ENCODE results near the gene TMEM86B.

The TMEM86B gene

GRCh38 chr19:55256562-55257460 is 28.2 kb upstream of the TMEM86B start:
- no peak for DNase-seq

DNA sequence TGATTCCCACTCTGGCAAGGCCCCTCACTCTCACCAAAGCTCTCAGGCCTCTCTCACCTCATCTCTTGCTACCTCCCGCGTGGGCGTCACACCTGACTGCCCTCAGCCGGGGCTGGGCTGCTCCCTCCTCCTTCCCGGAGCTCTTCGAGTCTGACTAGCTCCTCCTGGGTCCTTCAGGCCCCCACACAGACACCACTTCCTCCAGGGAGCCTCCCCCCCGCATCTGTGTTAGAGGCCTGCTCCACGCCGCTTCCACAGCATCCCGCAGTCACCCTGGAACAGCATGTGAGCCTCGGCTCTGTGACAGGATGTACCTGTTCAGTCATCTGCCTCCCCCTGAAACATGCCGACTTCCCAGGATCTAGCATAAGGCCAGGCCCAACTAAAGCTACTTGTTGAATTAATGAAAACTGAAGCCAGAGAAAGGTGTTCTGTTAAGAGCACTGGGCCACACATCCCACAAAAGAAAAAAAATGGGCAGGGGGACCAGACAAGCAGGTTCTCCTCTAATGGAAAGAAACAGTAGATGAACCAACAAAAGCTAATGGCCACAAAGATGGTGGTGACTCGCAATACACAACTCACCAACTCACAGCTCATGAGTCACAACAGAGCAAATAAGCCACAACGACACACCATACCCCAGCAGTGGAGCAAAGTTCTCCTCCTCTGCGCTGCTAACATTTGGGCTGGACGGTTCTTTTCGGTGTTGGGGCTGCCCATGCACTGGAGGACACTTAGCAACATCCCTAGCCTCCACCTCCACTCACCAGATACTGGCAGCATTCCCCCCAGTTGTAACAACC is 27.3 kb upstream of the TMEM86B start:
- peak; percentile 48 to 56 for DNase-seq

- DNase-seq = no peak
Observed at GRCh38 chr19:55254625-55254977, 26.0 kb upstream of the TMEM86B start.

DNA sequence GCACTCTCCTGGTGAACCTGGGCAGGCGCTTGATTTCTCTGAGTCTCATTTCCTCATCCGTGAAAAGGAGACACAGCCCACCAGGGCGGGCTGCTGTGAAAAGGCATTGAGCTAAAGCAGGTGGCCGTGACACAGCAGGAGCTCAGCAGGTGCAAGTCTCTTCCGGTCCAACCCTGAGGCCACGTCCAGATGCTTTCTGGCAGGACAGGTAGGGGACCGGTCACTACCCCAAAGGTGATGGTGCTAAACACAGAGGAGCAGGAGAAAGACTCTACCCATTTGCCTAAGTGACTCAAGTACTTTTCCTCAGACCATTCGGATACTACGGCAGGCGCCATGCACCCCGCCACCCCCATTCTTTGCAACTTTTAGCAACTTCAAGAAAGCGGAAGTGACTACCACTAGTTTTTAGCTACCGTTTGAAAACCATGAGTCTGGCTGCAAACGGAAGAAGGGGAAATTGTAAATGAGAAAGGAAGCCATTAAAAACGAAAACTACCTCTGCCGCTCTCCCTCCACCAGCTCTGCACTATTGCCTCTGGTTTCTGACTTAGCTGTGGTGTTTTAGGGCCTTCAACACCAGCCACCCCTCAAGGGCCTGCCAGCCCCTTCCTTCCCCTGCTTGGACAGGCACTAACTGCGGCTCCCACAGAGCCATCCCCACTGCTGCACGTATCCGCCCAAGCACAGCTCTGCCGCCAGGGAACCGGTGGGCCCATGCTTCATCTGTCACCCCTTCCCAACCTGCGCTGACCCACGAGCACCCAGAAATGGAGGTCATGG is 25.5 kb upstream of the TMEM86B start:
- DNase-seq = peak; percentile 72 to 73

DNA sequence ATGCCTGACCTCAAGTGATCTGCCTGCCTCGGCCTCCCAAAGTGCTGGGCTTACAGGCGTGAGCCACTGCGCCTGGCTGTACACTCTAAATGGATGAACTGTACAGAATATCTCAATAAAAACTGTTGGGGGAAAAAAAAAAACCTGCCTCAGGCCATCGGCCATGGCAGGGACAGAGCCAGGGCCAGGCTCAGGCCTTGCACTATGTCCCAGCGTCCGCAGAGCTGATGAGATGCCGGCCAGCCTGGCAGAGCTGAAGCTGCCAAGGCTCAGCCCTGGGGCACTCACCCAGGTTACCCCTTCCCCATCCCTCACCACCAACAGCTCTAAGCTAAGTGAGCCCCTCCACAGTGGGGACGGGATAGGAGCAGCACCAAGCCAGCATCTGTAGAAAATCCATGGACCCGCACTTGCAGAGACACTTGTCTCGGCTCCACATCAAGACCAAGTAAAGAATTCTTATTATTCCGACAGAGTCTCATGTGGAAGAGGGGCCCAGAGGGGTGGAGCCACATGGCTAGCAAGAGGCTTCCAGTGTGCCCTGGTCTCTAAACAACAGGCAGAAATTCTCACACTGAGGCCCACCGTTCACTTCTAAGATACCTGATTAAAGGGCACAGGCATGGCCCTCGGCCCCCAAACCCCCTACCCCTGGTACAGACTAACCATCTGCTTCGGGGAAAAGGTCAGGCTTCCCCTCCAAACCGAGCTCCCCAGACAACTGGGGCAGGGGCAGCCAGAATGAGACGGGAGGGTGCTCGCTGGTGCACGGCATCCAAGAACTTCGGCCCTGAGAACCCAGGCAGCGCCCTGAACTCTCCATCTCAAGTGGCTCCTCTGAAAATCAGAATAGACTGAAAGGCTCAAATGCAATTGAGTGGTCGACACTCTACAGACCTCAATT is 24.4 kb upstream of the TMEM86B start:
- DNase-seq = no peak

- peak; percentile 47 to 51 for DNase-seq
Observed at GRCh38 chr19:55251341-55252081, 22.9 kb upstream of the TMEM86B start.

- DNase-seq = no peak
Observed at GRCh38 chr19:55250262-55251036, 21.9 kb upstream of the TMEM86B start.

- no peak for DNase-seq
Observed at GRCh38 chr19:55249841-55250240, 21.3 kb upstream of the TMEM86B start.

GRCh38 chr19:55248704-55249103 is 20.1 kb upstream of the TMEM86B start:
- DNase-seq = no peak

DNA sequence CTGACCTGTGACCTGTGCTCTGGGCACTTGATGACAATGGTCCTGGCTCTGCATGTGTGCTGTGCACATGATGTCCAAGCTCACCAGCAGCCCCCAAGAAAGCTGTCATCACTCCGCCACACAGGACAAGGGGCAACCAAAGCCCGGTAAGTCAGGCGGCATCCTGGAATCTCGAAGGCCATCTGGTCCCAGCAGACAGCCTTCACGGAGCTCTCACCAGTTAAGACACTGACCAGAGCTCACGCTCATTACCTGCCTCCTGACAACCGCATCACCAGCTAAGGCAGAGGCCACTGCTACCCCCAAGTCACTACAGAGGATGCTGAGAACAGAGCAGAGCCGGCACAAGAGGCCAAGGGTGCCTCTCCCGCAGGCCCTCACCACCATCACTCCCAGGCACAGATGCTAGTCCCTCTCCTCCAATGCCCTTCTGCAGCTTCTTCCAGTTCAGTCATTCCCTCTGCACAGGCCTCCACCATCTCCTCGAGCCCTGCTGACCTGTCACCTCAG is 19.7 kb upstream of the TMEM86B start:
- no peak for DNase-seq

DNA sequence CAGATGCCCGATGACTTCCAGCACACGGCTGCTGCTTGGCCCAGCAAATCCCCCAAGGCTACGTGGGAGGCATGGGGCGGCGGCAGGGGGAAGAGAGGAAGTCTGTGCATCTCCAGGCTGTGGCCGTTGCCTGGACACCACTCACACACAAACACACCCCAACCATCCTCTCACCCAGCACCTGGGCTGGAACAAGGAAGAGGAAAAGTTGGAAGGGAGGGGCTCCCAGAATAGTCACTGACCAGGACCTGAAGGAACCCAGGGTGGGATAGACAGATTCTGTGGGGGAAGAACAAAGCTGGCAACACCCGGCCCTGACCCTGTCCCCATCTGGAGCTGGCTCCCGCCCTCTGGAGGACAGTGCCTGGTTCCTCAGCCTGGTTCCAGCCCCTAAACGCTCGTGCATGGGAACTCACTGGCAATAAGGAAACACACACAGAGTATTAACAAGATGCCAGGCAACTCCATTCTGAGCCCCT is 19.1 kb upstream of the TMEM86B start:
- no peak for DNase-seq

- DNase-seq = no peak
Observed at GRCh38 chr19:55246462-55247451, 18.2 kb upstream of the TMEM86B start.

DNA sequence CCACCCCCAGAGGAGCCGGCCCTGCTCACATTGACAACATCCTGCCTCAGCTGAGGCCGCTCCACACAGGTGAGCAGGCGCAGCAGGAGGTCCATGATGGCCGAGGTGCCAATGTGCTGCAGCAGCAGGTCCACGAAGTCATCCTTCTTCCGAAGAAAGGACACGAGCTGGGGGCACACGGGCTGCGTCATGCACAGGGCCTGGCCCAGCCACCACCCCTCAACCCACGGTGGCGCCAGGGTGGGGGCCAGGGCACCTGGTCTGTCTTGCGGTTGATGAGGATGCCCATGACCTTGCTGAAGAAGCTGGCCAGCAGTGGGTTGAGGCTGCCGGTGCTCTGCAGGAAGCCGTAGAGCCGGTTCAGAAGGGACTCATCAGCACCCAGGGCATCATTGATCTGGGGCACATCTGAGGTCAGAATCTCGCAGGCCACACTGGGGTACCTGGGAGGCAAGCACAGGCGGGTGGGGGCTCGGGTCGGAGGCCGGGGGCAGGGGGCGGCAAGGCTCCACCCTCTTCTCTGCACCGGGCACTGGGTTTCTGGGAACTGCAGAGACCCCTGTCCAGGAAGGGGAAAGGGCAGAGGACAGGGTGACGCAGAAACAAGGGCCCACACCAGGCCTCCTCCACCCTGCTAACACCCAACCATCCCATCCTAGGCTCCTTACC is 16.8 kb upstream of the TMEM86B start:
- no peak for DNase-seq

DNA sequence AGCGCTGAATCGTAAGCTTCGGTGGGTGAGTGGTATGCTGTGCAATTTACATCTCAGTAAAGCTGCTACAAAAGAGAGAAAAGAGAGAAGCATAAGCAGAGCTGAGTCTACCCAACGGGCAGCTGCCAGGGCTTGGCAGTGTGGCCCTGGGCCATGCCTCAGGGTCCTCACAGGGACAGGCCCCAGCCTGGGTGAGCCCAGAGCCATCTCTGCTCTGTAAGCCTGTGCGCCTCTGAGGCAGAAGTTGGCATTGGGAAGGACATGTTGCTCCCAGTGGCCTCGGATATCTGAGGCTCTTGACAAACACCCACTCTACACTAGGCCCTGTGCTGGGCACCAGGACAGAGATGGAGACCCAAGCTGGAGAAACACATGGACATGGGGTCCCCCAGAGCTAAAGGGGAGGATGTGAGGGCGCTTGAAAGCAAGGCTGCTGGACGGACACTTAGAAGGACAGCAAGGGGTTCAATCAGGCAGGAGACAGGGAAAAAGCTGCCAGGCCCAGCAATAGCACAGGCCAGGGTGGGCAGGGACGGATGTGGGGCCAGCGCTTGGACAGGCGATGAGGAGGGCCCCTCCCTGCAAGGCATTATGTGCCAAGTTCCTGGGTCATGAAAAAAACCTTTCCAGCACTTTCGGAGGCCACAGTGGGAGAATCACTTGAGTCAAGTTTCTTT is 15.6 kb upstream of the TMEM86B start:
- DNase-seq = no peak

DNA sequence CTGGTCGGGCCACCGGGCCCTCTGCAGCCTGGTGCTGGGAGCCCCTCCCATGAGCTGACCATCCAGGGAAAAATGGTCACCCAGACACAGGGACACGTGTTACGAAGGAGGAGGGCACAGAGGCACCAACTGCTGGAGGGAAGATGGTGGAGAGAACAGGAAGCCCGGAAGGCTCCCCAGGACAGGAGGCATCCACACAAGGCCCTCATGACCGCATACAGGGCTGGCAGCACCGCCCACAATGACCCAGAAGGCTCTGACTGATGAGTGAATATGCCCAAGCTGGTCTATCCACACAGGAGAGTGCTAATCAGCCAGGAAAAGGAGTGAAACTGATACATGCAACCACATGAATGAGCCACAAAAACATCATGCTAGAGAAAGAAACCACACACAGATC is 14.0 kb upstream of the TMEM86B start:
- DNase-seq = no peak

DNA sequence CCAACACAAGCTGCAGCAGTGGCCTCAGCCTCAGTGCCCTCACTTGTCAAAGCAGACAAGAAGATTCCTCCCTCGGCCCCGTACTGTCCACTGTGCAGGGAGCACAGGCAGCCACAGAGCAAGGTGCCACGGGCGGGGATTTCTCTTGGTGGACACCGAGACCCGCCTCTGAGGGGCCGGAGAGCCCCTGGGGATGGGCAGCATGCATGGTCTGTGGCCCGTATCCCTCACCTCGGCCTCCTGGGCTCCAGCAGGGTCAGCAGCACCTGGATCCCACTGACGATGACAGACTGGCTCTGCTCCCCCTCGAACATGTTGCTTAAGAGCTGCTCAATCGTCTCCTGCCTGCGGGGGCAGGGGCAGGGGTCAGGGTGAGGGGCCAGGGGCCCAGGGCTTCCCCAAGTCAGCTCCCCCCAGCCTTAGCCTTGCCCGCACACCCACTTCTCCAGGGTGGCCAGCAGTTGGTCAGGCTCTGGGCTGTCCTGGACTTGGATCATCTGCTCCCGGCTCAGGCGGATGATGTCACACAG is 13.4 kb upstream of the TMEM86B start:
- no peak for DNase-seq

DNA sequence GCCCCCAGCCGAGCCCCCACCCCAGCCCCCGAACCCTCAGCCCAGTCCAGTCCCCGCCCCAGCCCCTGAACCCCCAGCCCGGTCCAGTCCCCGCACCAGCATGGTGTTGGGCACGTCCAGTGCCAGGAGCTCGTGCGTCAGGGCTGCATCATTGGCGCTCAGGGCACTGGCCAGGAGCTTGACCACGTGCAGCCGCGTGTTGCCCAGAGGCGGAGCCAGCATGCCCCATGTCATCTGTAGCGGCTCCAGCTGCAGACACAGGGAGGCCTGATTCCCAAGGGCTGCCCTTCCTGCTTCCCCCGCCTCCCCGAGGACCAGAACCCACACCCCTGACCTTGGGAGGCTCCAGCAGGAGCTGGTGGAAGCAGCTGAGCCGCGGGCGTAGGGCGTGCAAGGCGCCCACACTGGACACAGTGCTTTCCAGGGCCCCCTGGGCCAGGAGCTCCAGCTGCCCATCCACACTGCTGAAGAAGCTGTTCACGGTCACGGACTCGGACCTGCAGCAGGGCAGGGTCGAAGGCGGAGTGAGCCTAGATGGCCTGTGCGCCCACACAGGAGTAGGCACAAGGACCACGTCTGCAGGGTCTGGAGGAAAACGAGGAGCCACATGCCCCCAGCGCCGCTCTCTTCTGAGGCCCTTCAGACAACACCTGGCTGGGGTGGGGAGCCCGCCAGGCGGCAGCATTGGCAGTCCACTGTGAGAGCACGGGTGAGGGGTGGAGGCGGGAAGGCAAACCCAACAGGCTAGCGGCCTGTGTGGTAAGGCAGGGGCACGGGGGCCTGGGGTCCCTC is 12.8 kb upstream of the TMEM86B start:
- no peak for DNase-seq
